ENCODE results near the gene EPS8L2. TPM values are rescaled to one million over a fixed set of nuclear protein-coding genes. Genes with fewer than 3 reads are reported as not detected.

The EPS8L2 gene
- total RNA-seq (2022), result 109 and 119 TPM in 2 replicates
- Bru-seq, nascent RNA, result percentile 51 among the genes with signal in this experiment
- percentile 72 among the genes with signal in this experiment for BruChase-seq, experiment 1, labeled RNA remaining after a 6-hour chase
- percentile 66 among the genes with signal in this experiment for BruChase-seq, experiment 2, labeled RNA remaining after a 2-hour chase
- long read RNA-seq, transcript EPS8L2-231 (21 exons, 3,188 nt), result minor isoform, 9 of 208 reads
- long read RNA-seq, transcript EPS8L2-218 (21 exons, 2,469 nt), result minor isoform, 9 of 208 reads
- long read RNA-seq, transcript EPS8L2-201 (21 exons, 3,148 nt), result major isoform, 61 of 208 reads
- long read RNA-seq, transcript EPS8L2-232 (21 exons, 2,554 nt), result minor isoform, 12 of 208 reads
- long read RNA-seq, partial matches to known transcripts, result 33 of 208 reads
- long read RNA-seq, other reads (novel, unspliced or antisense), result 77 of 208 reads

- CTCF ChIA-PET, result interaction anchor here (0.7 to 2.1 kb wide), 4 partner anchors 11 to 21 kb away, joined by 3 to 18 read pairs (median 4); partner anchors contain the start of genes DEAF1 and TMEM80
- intact Hi-C loops (cut with micrococcal nuclease), result no loop called here
- Mint-ChIP-seq H3K4me3 (ENCODE audit: unreplicated experiment) (peak within 1 kb of the TSS; percentile 86), H3K36me3 (ENCODE audit: insufficient read depth, unreplicated experiment) (peaks cover 33% of the 10 kb centered on the region), H3K4me1 (ENCODE audit: insufficient read depth, unreplicated experiment) (peaks cover 20% of the 10 kb centered on the region), H3K27me3 (ENCODE audit: insufficient read depth, unreplicated experiment) (no peaks in the 10 kb centered on the region), H3K27ac (ENCODE audit: low read depth, unreplicated experiment) (peak within 1 kb of the TSS; percentile 91), H3K9me3 (ENCODE audit: unreplicated experiment) (no peaks in the 10 kb centered on the region)
- POLR2A ChIA-PET, result interaction anchor here (0.7 to 5.4 kb wide), 14 partner anchors 9 to 255 kb away, joined by 3 to 118 read pairs (median 5); partner anchors contain the start of genes CRACR2B, DEAF1, GATD1 and PHRF1
- DNase-seq (ENCODE audit: unreplicated experiment), result peak; percentile 57
- BruUV-seq (replicated peaks), result no TSS peak
- no peak for TF ChIP-seq CTCF (IDR thresholded peaks at IDR 0.05; ENCODE audit: unreplicated experiment)
These were observed at the start of gene EPS8L2 for GRCh38 chr11:705646-706438. Gene EPS8L2 (plus strand): TSS chr11:706231. CDS start chr11:709408, 3,177 bp downstream.

- CTCF ChIA-PET, result no interaction called here
- no peak overlapping the region for H3K27ac Mint-ChIP-seq (ENCODE audit: low read depth, unreplicated experiment)
- TF ChIP-seq CTCF (IDR thresholded peaks at IDR 0.05; ENCODE audit: unreplicated experiment), result no peak
- no peak for DNase-seq (ENCODE audit: unreplicated experiment)
- intact Hi-C loops (cut with micrococcal nuclease), result no loop called here
- peaks cover 72% of the 10 kb centered on the region for H3K36me3 Mint-ChIP-seq (ENCODE audit: insufficient read depth, unreplicated experiment)
- H3K4me1 Mint-ChIP-seq (ENCODE audit: insufficient read depth, unreplicated experiment), result no peaks in the 10 kb centered on the region
- no TSS peak for BruUV-seq (replicated peaks)
- H3K27me3 Mint-ChIP-seq (ENCODE audit: insufficient read depth, unreplicated experiment), result no peaks in the 10 kb centered on the region
- no peaks in the 10 kb centered on the region for H3K9me3 Mint-ChIP-seq (ENCODE audit: unreplicated experiment)
- POLR2A ChIA-PET, result no interaction called here
- H3K4me3 Mint-ChIP-seq (ENCODE audit: unreplicated experiment), result no peak overlapping the region
These were observed 49.6 kb upstream of the EPS8L2 start for GRCh38 chr11:656426-656825.

- Mint-ChIP-seq H3K4me3 (ENCODE audit: unreplicated experiment) (no peak overlapping the region), H3K27ac (ENCODE audit: low read depth, unreplicated experiment) (no peak overlapping the region), H3K4me1 (ENCODE audit: insufficient read depth, unreplicated experiment) (no peaks in the 10 kb centered on the region), H3K36me3 (ENCODE audit: insufficient read depth, unreplicated experiment) (peaks cover 70% of the 10 kb centered on the region), H3K9me3 (ENCODE audit: unreplicated experiment) (no peaks in the 10 kb centered on the region), H3K27me3 (ENCODE audit: insufficient read depth, unreplicated experiment) (no peaks in the 10 kb centered on the region)
- DNase-seq (ENCODE audit: unreplicated experiment), result no peak
- intact Hi-C loops (cut with micrococcal nuclease), result no loop called here
- no peak for TF ChIP-seq CTCF (IDR thresholded peaks at IDR 0.05; ENCODE audit: unreplicated experiment)
- BruUV-seq (replicated peaks), result no TSS peak
- POLR2A ChIA-PET, result interaction anchor here (0.7 kb wide), 1 partner anchor 218 kb away, joined by 3 read pairs; no protein-coding TSS in a partner anchor
- CTCF ChIA-PET, result no interaction called here
These were observed 49.2 kb upstream of the EPS8L2 start for GRCh38 chr11:656866-657265.

GRCh38 chr11:657691-658126 is 48.3 kb upstream of the EPS8L2 start:
- Mint-ChIP-seq H3K4me3 (ENCODE audit: unreplicated experiment) (no peak overlapping the region), H3K27me3 (ENCODE audit: insufficient read depth, unreplicated experiment) (no peaks in the 10 kb centered on the region), H3K4me1 (ENCODE audit: insufficient read depth, unreplicated experiment) (no peaks in the 10 kb centered on the region), H3K36me3 (ENCODE audit: insufficient read depth, unreplicated experiment) (peaks cover 70% of the 10 kb centered on the region), H3K9me3 (ENCODE audit: unreplicated experiment) (no peaks in the 10 kb centered on the region), H3K27ac (ENCODE audit: low read depth, unreplicated experiment) (no peak overlapping the region)
- ChIA-PET CTCF (interaction anchor here (0.6 kb wide), 1 partner anchor 105 kb away, joined by 3 read pairs; no protein-coding TSS in a partner anchor), POLR2A (interaction anchor here (0.7 kb wide), 1 partner anchor 170 kb away, joined by 3 read pairs; no protein-coding TSS in a partner anchor)
- intact Hi-C loops (cut with micrococcal nuclease), result no loop called here
- TF ChIP-seq CTCF (IDR thresholded peaks at IDR 0.05; ENCODE audit: unreplicated experiment), result no peak
- BruUV-seq (replicated peaks), result no TSS peak
- no peak for DNase-seq (ENCODE audit: unreplicated experiment)
